Measurements from ENCODE around the gene ADGRV1.
A peak's percentile ranks its signal among the peaks of the same experiment; 100 is the strongest.
"Not testable (repeated sequence)": the region's sequence is repeated elsewhere in the genome, so short reads cannot be mapped to it uniquely, and the experiment has no call there.

ADGRV1 gene

DNA sequence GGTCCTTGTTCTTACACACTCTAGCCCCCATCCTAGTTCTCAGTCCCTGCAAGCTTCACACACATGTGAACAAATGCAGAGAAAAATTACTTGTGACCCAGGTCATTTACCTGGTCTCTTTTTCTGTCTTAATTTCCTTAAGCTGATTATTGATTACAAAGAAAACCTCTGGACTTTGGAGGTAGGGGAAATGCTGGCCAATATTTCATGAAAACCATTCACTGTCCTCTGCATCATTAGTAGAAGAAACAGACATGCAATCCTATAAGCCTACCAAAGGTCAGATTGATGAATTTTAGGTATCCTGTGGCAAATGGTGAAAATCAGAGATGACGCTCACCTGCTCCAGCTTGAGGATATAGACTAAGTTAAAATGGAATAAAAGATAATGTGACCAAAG is 457.7 kb downstream of the ADGRV1 start:
- DNase-seq: no peak

DNA sequence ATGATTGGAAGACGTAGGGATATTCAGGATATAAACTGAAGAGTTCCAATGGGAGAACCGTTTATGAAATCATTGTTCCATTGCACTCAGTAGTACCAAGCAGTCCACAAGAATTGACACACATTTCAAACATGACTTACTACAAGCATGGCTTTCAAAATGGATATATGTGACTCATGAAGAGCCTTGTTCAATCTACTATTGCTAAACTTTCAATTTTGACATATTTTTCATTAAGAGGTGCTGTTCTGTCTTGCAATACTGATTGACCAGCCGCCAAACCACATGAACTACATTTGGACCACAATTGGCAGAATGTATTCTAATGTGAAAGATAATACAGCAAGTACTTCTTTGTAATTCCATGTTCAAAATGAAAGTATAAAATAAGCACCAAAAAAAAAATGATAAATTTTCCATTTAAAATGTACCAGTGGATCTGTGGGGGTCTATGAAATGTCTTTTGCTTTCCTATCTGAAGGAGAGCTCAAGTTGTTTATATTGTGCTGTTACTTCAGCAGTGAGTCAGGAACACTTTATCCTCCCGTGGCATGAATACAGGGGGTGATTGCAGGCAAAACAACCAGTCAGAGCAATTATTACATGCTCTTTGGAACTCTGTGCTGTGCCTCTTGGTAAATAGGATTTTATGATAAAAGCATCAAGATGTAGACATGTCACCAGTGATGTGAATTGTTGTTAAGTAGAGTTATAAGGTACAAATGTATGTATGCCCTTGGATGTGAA is 458.5 kb downstream of the ADGRV1 start:
- DNase-seq: no peak

DNA sequence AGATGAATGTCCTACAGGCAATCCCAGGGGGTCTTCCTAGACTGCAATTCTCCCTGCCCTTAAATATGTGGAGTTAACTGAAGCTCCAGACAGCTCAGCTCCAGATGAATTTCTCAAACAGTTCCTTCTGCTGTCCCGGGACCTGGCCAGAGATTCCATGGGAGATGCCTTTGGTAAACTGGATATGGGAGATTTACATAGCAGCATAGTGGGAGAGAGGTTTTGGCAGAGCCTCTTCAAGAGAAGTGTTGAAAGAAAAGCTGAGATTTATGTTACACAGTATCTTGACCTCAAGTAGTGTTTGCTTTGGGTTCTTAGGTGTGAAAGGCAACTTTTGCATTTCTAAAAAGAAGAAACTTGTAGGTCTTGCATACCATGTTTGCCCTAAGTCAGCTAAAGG is 459.6 kb downstream of the ADGRV1 start:
- DNase-seq: no peak

DNA sequence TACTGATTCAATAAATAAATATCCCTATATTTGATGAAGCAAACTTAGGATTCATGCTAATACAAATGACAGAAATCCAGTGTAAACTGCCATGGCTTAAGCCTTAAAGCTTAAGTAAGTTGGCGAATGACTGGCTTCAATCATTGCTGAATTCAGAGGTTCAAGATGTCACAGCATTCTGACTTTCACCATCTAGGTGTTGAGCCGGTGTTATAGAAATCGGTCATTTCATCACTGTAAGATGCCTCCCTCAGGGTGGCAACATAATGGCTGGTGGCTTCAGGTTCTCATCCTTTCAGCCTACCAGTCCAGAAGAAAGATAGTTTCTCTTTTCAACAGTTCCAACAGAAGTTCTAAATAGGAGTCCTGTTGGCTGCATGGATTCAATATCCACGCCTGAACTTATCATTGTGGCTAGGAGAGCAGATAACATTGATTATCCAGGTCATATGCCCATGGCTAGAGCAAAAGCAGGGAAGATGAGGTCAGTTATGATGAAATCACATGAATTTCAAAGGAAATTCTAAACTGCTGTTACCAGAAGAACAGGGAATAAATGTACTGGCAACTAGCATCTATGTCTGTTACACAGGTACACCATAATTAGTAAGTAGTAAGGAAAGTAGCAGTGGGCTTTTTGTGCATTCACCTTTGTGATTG is 460.2 kb downstream of the ADGRV1 start:
- DNase-seq: no peak

DNA sequence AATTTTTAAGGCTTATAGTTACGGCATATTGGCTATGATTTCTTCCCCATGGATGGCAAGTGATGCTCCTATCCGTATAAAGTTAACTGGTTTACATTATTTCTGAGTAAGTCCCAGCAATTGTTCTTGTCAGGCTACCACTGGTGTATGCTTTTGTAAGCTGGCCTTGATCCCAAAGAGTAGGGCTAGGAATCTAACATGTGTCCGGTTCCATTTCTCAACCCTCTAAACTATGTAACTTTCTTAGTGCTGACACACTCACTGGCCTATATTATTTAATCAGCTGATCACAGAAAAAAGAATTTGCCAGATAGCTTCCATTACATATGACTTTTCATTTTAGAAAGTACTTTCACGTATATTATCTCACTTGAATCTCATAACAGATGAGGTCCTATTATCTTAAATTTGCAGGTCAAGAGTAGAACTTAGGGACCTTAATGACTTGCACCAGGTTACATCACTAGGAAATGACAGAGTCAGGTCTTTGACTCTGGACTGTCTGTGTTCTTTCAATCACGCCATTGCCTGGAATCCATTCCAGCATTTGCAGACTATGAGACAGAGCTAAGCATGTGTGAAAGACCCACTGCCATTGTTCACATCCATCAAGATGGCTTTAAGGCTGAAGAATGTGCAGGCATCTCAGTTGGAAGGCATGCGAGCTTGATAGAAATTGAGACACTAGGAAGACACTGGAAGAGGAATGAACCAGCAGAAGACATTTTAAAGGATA is 461.6 kb downstream of the ADGRV1 start:
- DNase-seq: no peak

DNA sequence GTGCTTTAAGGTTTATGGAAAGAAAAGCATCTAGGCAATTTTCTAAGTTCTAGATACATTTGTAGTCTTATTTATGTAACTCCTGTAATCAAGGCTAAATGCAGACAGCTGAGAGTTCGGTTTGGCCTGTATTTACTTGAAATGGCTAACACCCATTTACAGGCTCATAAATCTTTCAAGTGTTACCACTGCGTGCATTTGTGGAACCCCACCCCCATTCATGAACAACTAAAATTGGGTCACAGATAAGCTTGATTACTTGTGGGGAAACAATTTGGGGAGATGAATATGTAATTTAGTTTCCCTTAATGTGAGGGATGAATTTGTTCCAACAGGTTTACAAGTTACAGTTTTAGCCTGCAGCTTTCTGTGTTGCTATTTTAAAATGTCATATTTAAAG is 463.9 kb downstream of the ADGRV1 start:
- DNase-seq: peak; percentile 82

DNA sequence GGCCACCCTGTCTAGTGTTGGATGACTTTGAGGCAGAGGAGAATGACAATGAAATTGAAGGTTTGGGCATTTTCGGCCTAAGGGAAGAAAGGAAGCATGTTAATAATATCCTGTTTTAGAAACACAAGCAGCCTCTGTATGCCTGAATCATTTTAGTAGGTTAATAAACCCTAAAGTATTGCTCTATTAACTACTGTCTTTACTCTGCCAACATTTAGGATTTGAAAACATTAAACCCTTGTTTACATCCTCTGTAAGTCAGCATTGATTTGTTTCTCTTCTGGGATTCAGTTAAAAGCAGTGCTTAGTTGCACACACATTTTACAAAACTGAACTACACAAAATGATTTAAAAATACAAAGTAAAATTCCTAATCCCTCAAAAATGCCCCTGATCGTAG is 465.6 kb downstream of the ADGRV1 start:
- no peak for DNase-seq

DNA sequence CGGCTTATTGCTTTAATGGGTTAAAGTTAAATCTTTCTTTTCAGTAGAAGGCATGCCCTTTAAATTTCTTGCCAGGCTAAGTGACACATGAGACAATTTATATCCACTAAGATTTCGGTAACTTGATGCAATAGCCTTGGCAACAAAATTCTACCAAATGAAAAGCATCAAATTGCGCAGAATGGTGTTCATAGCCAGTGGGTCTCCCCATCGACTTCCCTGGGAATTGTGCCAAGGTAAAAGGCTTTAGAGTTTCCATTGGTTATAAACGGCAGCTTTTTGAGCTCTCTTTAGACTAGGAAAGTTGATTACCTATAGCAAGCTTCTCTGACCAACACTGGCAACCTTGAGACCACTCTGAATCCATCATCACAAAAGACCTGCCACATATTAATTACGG is 466.1 kb downstream of the ADGRV1 start:
- peak; percentile 72 for DNase-seq

DNA sequence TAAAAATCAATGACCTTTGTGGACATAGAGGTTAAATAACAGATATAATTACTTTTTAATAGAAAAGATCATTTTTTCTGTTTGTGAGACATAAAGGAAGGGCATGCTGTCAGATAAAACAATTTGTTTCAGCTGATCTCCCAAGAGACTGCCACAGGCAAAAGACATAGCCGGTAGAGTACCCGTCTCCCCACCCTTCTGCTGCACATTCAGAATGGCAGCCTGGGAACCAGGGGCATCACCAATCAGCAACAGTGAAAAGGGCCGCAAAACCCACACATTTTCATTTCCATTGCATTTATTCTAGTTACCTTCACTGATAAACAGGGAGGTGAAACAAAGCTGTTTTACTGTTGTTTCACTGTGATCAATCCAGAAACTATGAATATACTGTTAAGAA is 466.9 kb downstream of the ADGRV1 start:
- DNase-seq: no peak

DNA sequence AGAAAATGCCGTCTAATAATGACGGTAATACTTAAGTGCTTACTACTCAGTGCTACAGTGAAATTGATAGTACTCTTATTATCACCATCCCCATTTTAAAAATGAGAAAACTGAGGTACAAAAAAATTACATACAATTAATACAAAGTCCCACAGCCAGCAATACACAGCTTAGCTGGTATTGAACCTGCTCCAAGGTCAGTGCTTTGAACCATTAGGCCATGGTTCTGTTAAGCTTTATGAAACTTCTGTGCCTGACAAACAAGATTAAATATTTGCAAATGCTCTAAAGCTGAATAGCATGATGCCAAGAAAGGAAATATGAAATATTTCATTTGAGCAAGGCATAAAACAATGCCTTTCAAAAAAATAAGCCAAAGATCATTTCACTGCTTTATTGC is 467.4 kb downstream of the ADGRV1 start:
- DNase-seq: no peak

DNA sequence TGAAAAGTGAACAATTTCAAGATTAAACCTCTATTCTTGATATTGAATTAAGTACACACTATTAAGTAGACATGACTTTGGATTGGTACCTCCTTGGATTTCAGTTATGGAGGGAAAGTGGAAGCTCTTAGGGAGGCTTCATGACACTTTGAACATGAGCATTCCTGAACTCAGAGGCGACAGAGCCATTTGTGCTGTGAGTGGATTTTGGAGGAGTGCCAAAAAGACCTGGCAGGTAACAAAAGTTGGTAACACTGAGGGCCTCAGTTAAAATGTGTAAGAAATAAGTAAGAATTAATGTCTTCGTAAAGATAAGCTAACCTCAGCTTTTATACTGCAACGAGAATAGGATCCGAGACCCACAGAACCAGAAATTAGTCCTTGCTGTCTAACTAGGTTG is 467.9 kb downstream of the ADGRV1 start:
- no peak for DNase-seq

DNA sequence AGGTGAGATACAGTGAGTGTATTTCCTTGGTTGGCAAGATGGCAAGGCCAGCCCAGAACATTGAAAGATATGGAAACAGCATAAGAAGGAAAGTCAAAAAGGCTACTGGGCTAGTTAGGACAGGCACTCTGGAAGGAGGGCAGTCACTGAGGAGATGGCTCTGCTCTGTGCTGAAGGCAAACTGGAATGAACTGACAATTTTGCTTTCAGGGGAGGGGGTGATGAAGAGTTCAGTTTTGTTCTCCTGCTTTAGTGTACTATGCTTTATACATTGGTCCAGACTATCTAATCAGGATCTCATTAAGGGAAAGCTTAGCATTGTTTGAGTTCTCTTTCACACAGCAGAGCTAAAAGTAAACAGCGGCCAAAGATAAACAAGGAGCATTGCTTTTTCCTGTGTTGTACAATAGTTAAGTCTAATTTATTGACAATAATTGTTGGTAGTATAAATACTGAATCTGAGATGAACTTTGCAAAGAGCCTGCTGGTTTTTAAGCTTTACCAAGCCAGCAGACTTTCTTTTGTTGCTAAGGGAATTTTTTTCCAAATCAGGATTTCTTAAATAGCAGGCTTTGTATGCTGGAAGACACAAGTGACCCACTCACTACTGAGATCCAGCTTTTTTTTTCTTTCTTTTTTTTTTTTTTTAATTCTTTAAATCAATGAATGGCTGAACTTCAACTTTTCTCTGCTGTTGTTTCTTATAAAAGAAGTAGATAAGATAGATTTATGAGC is 469.0 kb downstream of the ADGRV1 start:
- DNase-seq: no peak

DNA sequence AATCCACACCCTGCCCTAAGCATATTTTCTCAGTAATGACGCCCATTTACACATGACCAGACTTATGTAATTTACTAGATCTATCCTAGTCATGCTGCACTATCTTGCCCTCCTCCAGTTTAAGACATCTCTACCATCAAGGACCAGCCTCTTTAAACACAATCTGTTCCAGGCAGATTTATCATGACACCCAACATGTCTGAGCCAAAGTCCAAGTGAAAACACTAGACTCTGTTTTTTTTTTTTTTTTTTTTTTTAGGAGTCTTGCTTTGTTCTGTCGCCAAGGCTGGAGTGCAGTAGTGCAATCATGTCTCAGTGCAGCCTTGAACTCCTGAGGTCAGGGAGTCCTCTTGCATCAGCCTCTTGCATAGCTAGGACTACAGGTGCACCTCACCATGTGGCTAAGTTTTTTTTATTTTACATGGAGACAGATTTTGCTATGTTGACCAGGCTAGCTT is 469.9 kb downstream of the ADGRV1 start:
- no peak for DNase-seq

DNA sequence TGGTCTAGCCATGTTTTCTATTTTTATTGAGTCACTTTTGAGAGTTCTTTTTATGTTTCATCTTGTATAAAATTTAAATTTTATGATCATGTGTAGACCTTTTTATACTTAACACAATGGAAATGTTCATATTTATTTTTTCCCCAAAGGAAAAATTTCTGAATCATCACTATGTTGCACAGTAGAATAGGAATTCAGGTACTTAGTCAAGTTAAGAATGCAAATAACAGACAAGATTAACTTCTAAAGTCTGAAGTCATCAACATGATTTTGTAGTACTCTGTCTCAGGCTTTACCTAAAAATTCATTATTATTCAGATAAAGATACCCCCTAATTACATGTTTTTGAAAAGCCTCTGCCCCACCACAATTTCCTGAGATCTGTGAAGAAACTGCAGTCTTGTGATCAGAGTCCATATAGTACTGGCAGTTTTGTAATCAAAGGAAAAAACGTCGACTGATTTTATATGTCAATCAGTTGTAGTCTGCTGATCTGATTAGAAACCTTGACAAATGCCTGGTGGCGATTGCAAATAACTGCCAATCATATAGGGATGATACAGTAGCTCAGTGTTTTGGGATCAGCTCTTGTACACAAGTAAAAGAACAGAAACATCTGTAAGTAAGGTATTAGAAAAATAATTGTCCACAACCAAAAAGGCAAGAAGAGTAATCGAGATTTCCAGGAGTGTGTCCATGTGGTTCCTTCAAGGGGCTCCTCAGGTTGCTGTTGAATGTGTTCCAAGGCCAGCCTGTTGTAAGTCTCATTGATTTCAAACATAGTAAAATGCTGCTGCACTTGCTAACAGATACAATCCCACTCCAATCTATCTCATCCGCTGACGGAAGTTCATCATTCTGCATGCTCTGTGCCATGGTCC is 472.2 kb downstream of the ADGRV1 start:
- no peak for DNase-seq

DNA sequence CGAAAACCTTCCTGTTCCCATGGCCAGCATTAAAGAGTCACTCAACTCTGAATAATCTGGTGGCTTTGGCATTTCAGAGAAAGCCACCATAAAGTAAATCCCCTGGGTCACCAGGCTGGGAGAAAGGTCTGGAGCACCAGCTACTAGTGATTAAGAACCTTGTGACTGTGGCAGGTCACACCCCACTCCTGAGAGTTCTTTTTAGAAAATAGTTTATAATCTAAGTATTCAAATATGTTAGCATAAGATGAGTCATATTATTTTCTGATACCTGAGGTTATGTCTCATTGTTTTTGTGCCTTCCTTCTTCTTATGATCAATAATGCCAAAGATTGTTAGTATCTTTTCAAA is 472.8 kb downstream of the ADGRV1 start:
- no peak for DNase-seq

DNA sequence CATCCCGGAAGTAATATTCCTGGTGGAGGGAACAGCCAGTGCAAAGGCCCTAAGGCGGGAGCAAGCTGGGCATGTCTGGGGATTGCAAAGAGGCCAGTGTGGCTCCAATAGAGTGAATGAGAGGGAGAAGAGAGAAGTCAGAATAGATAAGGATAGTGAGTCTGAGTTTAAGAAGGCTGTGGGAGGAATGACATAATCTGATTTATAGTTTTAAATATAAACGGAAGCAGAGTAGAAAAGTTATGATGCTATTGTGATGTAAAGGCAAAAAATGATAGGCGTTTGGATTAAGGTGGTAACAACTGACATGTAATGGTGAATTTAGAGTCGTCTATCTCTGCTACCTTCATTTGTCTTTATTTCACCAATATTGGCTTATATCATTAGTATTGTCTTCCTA is 473.5 kb downstream of the ADGRV1 start:
- DNase-seq: no peak

DNA sequence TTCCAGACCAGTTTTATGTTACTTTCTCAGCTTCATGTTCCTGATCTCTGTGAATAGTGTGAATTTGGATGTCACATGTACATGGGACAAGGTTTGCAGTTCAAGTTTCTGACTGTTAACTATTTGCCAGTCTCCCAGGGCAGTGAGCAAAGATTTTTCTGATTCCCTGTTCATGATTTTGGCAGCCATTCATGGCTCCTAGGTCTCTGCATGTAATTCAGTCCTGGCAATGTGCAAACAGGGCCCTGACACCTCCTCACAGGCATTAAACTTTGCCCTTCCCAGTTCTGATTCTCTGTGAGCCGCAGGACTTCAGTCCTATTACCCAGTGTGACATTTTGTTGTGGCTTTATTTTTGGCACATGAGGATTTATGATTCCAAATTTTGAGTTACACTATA is 474.8 kb downstream of the ADGRV1 start:
- no peak for DNase-seq

DNA sequence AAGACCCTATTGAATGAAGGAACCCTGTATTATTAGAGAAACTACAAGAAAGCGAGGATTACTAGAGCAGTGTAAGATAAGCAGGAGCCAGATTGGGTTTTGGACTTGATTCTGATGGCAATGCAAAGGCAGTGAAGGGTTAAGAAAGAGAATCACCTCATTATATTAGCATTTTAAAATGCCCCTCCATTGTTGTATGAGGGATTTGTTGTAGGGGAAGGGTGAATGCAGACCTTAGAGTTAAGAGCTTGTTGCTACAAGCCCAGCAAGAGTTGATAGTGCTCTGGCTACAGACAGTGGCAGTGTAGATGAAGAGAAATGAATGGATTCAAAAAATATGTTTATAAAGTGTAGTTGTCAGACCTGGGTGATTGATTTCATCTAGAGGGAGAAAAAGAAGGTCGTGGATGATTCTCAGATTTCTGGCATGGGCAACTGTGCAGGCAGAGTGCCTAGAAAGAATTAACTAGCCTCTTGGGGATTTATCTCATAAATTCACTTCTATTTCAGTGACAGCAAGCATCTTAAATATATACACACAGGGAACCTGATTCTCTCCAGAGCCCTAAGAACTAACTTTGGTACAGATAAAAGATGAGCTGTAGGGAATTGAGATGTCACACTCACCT is 479.7 kb downstream of the ADGRV1 start:
- DNase-seq: peak; percentile 96

DNA sequence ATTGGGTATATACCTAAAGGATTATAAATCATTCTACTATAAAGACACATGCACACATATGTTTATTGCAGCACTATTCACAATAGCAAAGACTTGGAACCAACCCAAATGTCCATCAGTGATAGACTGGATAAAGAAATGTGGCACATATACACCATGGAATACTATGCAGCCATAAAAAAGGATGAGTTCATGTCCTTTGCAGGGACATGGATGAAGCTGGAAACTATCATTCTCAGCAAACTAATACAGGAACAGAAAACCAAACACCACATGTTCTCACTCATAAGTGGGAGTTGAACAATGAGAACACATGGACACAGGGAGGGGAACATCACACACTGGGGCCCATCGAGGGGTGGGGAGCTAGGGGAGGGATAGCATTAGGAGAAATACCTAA is 482.5 kb downstream of the ADGRV1 start:
- not testable (repeated sequence) for DNase-seq

DNA sequence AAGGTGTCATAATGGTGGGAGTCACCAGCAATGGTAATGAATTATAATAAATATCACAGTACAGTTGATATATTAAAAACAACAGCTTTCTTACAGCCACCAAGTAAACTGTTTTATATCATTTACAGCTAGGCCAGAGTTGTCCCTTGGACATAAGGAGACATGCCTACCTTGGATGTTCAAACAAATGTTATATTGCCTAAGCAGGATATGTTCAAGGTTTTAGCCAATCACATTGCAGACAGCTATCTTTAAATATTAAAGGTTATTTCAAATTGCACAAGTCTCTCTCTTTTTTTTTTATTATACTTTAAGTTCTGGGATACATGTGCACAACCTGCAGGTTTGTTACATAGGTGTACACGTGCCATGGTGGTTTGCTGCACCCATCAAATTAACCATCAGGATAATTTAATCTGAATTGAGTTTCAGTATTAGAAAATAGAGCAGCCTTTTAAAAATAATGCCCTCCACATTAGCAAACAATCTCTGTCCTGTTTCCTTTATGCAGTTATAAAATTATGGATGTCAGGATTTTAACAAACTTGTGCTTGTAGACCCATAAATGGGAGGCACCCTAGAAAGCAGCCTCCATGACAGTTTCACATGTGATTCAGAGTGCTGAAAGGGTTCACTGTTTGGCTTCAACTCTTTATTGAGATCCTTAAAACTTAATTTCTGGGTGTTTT is 483.8 kb downstream of the ADGRV1 start:
- DNase-seq: no peak

DNA sequence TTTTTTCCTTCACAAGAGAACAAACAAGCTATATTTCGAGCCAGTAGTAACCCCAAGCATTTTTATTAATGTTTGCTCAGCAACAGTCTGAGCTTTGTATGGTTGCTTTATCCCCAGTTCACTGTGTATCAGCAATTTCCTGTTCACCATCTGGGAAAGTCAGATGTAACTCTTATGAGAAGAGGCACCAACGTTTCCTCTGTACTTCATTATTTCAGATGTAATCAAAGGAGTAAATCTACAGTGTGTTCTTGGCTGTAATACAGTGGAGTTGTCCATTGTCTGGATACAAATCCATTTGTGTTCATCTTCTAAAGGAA is 484.3 kb downstream of the ADGRV1 start:
- DNase-seq: no peak
